IMR-90 (cell line): ENCODE results near the gene TMEM219. TPM values are rescaled to one million over a fixed set of nuclear protein-coding genes. Genes with fewer than 3 reads are reported as not detected.

Source experiments
- ATAC-seq: fragments of 200-7000 bp; cut with Tn5 transposase; 2 replicates; pipeline ENCODE4 v1.9.1; 2020; ENCODE audit warnings: low read depth, mild to moderate bottlenecking, moderate library complexity
- BruUV-seq: library from RNA; stranded (reverse); fragments of 400-500 nt; replicated peaks from 2 replicates; lab custom pipeline; 2021; lab: Mats Ljungman, UMichigan
- CTCF ChIA-PET: fragments of 300-600 bp; formaldehyde crosslinking; extraction: SDS; loops from one replicate; lab custom pipeline; 2021; ENCODE audit warnings: antibody characterized with exemption; lab: Yijun Ruan, JAX
- POLR2A ChIA-PET: fragments of 300-600 bp; sonication (Branson Sonifier 250); formaldehyde crosslinking; loops from one replicate; lab custom pipeline; 2022; ENCODE audit warnings: antibody characterized with exemption; ENCODE audit not compliant: unreplicated experiment; lab: Charles Lee
- DNase-seq: peaks from one replicate; pipeline ENCODE4 v3.0.0; 2013
- H2AFZ ChIP-seq: replicated peaks from 2 replicates; pipeline ENCODE3; 2013; ENCODE audit warnings: low read length, mild to moderate bottlenecking; ENCODE audit not compliant: poor library complexity
- H2AK5ac ChIP-seq: 2 replicates; pipeline ENCODE4 v1.6.1; 2013; ENCODE audit warnings: low read depth, low read length, inconsistent platforms
- H2AK9ac ChIP-seq: replicated peaks from 2 replicates; pipeline ENCODE3; 2013; ENCODE audit warnings: mild to moderate bottlenecking, low read depth, low read length, moderate library complexity; ENCODE audit not compliant: poor library complexity
- H2BK120ac ChIP-seq: 2 replicates; pipeline ENCODE4 v1.6.1; 2013; ENCODE audit warnings: low read depth, low read length, inconsistent platforms
- H2BK15ac ChIP-seq: 3 replicates; pipeline ENCODE4 v1.6.1; 2013; ENCODE audit warnings: low read depth, low read length, inconsistent platforms
- H2BK20ac ChIP-seq: 2 replicates; pipeline ENCODE4 v1.6.1; 2013; ENCODE audit warnings: low read depth, mild to moderate bottlenecking, inconsistent platforms, low read length, moderate library complexity
- H2BK5ac ChIP-seq: 2 replicates; pipeline ENCODE4 v1.6.1; 2013; ENCODE audit warnings: mild to moderate bottlenecking, low read depth, low read length, inconsistent platforms; ENCODE audit not compliant: poor library complexity, severe bottlenecking
- H3K14ac ChIP-seq: replicated peaks from 2 replicates; pipeline ENCODE4 v1.6.1; 2013; ENCODE audit warnings: low read depth, low read length, inconsistent platforms
- H3K18ac ChIP-seq: 2 replicates; pipeline ENCODE4 v1.6.1; 2013; ENCODE audit warnings: low read depth, low read length, control low read depth
- H3K23ac ChIP-seq: 2 replicates; pipeline ENCODE4 v1.6.1; 2013; ENCODE audit warnings: low read depth, low read length, inconsistent platforms
- H3K27ac ChIP-seq: 2 replicates; pipeline ENCODE4 v1.5.1; 2013; ENCODE audit warnings: mild to moderate bottlenecking, control low read depth, low read length; ENCODE audit not compliant: insufficient read depth
- H3K27me3 ChIP-seq: 2 replicates; pipeline ENCODE4 v1.6.1; 2013; ENCODE audit warnings: low read length; ENCODE audit not compliant: control insufficient read depth, insufficient read depth
- H3K36me3 ChIP-seq: 2 replicates; pipeline ENCODE4 v1.6.1; 2013; ENCODE audit warnings: low read length, mixed read lengths; ENCODE audit not compliant: control insufficient read depth, insufficient read depth
- H3K4ac ChIP-seq: 2 replicates; pipeline ENCODE4 v1.6.1; 2013; ENCODE audit warnings: low read depth, low read length, inconsistent platforms
- H3K4me1 ChIP-seq: 2 replicates; pipeline ENCODE4 v1.6.1; 2013; ENCODE audit warnings: low read length, mixed read lengths; ENCODE audit not compliant: control insufficient read depth, insufficient read depth
- H3K4me2 ChIP-seq: 2 replicates; pipeline ENCODE4 v1.6.1; 2013; ENCODE audit warnings: low read depth, mild to moderate bottlenecking, control low read depth, low read length, moderate library complexity
- H3K4me3 ChIP-seq: 2 replicates; pipeline ENCODE4 v1.5.1; 2013; ENCODE audit warnings: low read depth, mild to moderate bottlenecking, control low read depth, low read length, moderate library complexity; ENCODE audit not compliant: insufficient read depth
- H3K56ac ChIP-seq: 2 replicates; pipeline ENCODE4 v1.6.1; 2013; ENCODE audit warnings: low read length, inconsistent platforms; ENCODE audit not compliant: insufficient read depth; ENCODE audit errors: extremely low read depth
- H3K79me1 ChIP-seq, 2 experiments: 2 replicates each; pipeline ENCODE4 v1.6.1; 2013; ENCODE audit warnings: low read length in 2 of 2, inconsistent platforms in 1 of 2, low read depth in 1 of 2
- H3K9ac ChIP-seq: 2 replicates; pipeline ENCODE4 v1.6.1; 2013; ENCODE audit warnings: low read depth, low read length, control low read depth
- H3K9me1 ChIP-seq: 2 replicates; pipeline ENCODE4 v1.6.1; 2013; ENCODE audit warnings: low read length, inconsistent platforms; ENCODE audit not compliant: insufficient read depth
- H3K9me3 ChIP-seq: 2 replicates; pipeline ENCODE4 v1.6.1; 2013; ENCODE audit warnings: low read length; ENCODE audit not compliant: control insufficient read depth, insufficient read depth
- H4K20me1 ChIP-seq: 2 replicates; pipeline ENCODE4 v1.6.1; 2013; ENCODE audit warnings: low read length, inconsistent platforms; ENCODE audit not compliant: insufficient read depth
- H4K5ac ChIP-seq: 2 replicates; pipeline ENCODE4 v1.6.1; 2013; ENCODE audit warnings: mild to moderate bottlenecking, low read depth, low read length, control low read depth
- H4K8ac ChIP-seq, 2 experiments: 2 replicates each; pipeline ENCODE4 v1.6.1; 2013; ENCODE audit warnings: low read depth in 2 of 2, low read length in 2 of 2, control low read depth in 1 of 2, inconsistent platforms in 1 of 2
- H4K91ac ChIP-seq: 2 replicates; pipeline ENCODE4 v1.6.1; 2013; ENCODE audit warnings: low read depth, low read length, inconsistent platforms; ENCODE audit not compliant: insufficient read depth
- BHLHE40 ChIP-seq: fragments of 150-350 bp; IDR thresholded peaks from 2 replicates; pipeline ENCODE4 v1.6.1; 2016; ENCODE audit warnings: mild to moderate bottlenecking, low read depth, low read length
- CEBPB ChIP-seq: IDR thresholded peaks from 2 replicates; pipeline ENCODE4 v1.6.1; 2012; ENCODE audit warnings: low read depth, low read length, improper control_type of control experiment
- CHD1 ChIP-seq: IDR thresholded peaks from 2 replicates; pipeline ENCODE4 v1.6.1; 2012; ENCODE audit warnings: low read depth, low read length, improper control_type of control experiment
- FOS ChIP-seq: fragments of 150-350 bp; IDR thresholded peaks from 2 replicates; pipeline ENCODE4 v1.6.1; 2016; ENCODE audit warnings: low read depth, low read length
- MAFK ChIP-seq: IDR thresholded peaks from 2 replicates; pipeline ENCODE4 v1.6.1; 2012; ENCODE audit warnings: low read depth, low read length, improper control_type of control experiment
- MAZ ChIP-seq: IDR thresholded peaks from 2 replicates; pipeline ENCODE4 v1.6.1; 2012; ENCODE audit warnings: low read depth, mild to moderate bottlenecking, low read length, improper control_type of control experiment, moderate library complexity, borderline replicate concordance
- MXI1 ChIP-seq: IDR thresholded peaks from 2 replicates; pipeline ENCODE4 v1.6.1; 2012; ENCODE audit warnings: low read depth, mild to moderate bottlenecking, low read length, moderate library complexity, borderline replicate concordance
- NFE2L2 ChIP-seq: fragments of 150-350 bp; IDR thresholded peaks from 2 replicates; pipeline ENCODE4 v1.6.1; 2016; ENCODE audit warnings: low read depth, mild to moderate bottlenecking, low read length
- RAD21 ChIP-seq: IDR thresholded peaks from 2 replicates; pipeline ENCODE4 v1.6.1; 2012; ENCODE audit warnings: low read length, improper control_type of control experiment
- RCOR1 ChIP-seq: IDR thresholded peaks from 2 replicates; pipeline ENCODE4 v1.6.1; 2012; ENCODE audit warnings: mild to moderate bottlenecking, low read length, improper control_type of control experiment; ENCODE audit not compliant: insufficient replicate concordance
- RFX5 ChIP-seq: IDR thresholded peaks from 2 replicates; pipeline ENCODE4 v1.8.0; 2012; ENCODE audit warnings: low read depth, mild to moderate bottlenecking, low read length, moderate library complexity
- SMC3 ChIP-seq: fragments of 150-350 bp; IDR thresholded peaks from 2 replicates; pipeline ENCODE4 v1.6.1; 2016; ENCODE audit warnings: low read depth, mild to moderate bottlenecking, antibody characterized with exemption, low read length, moderate library complexity
- WGBS, 2 experiments: methylation state at CpG; one replicate each; pipeline versions ENCODE4 v1.1.5 to v1.1.7; 2013; ENCODE audit warnings: missing lambda C conversion rate in 2 of 2; ENCODE audit not compliant: insufficient read length in 1 of 2; ENCODE audit errors: extremely low coverage in 2 of 2; 5-methylcytosine and 5-hydroxymethylcytosine counted together
- dilution Hi-C: fragments of 300-500 bp; cut with HindIII; formaldehyde crosslinking; loops from one replicate; pipeline ENCODE4 v1.14.3; 2018; ENCODE audit warnings: low sequenced_read_pairs; ENCODE audit not compliant: unreplicated experiment
- in situ Hi-C: fragments of 300-500 bp; cut with MboI; formaldehyde crosslinking; loops from 3 replicates; pipeline ENCODE4 v1.14.3; 2019; ENCODE audit warnings: low sequenced_read_pairs, inconsistent platforms, mixed read lengths
- intact Hi-C: fragments of 100-400 bp; cut with micrococcal nuclease; formaldehyde crosslinking; loops from 2 replicates; pipeline ENCODE4 v1.10.0; 2022
- polyA plus RNA-seq, 3 experiments: library from polyadenylated mRNA; depleted of rRNA; stranded (reverse); fragments of >200 nt; gene quantifications; 2 replicates each; pipeline ENCODE4 v1.2.3, GENCODE V29; 2012; ENCODE audit warnings: low replicate concordance in 1 of 3
- total RNA-seq: library from RNA; depleted of rRNA; stranded (reverse); fragments of >200 nt; gene quantifications from 2 replicates; pipeline ENCODE4 v1.2.3, GENCODE V29; 2012
- TF ChIP-seq, protein P1 (sequence below): conservative IDR thresholded peaks from 2 replicates; pipeline ENCODE4 v1.5.1; 2012; ENCODE audit warnings: mild to moderate bottlenecking, low read depth, low read length, improper control_type of control experiment
- TF ChIP-seq, protein P2 (sequence below): fragments of 150-350 bp; IDR thresholded peaks from 2 replicates; pipeline ENCODE4 v1.6.1; 2017; ENCODE audit warnings: mild to moderate bottlenecking, antibody characterized with exemption, low read length, low read depth
- TF ChIP-seq, protein P3 (sequence below): fragments of 150-350 bp; IDR thresholded peaks from 2 replicates; pipeline ENCODE4 v1.6.1; 2016; ENCODE audit warnings: low read depth, mild to moderate bottlenecking, low read length, moderate library complexity, borderline replicate concordance

TMEM219 gene
- total and polyA plus RNA-seq, 2 of the 4 experiments (the other 2 are of a cell fraction) = 47.0 to 95.3 TPM

DNA sequence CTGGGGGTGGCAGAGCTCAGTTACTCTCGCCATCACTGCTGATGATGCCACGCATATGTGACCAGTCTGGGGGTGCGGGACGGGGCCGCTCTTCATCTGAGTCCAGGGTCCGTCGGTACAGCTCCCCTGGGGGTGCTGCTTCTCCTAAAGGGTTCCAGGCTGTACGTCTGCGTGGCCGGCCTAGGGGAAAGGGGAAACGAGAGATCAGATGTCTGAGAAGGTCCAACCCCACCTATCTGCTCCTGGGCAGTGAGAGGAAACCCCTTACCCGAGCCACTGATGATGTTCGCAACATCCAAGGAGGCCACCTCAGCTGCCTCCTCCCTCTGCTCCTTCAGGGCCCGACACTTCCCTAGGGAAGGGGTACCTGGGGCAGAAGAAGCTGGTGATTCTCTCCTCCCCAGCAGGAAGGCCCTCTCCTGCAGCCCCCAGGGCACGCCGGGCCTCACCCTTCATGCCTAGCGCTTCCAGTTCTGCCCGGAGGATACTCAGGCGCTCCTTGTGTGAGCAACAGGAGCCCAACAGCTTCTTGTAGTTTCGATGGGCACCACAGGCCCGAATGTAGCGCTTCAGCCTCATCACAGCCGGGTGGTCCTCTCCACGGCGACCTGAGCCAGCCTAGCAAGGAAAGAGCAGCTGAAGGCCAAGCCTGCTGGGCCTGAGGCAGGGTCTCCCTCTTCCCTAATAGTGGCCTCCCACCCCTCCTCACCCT is 31.5 kb downstream of the TMEM219 start:
- Histone ChIP-seq H3K79me1 (peaks cover 11 to 40% of the 10 kb centered on the region in 2 experiments; a peak in 3 of 4 replicates), H2AK9ac (peak overlapping the region; percentile 35), H3K27ac (no peak overlapping the region), H4K8ac (no peak overlapping the region), H2BK15ac (no peak overlapping the region), H3K9ac (no peak overlapping the region), H3K9me1 (peaks cover 5% of the 10 kb centered on the region; the same call in 1 of the 2 replicates), H3K56ac (no peak overlapping the region), H2AK5ac (no peak overlapping the region), H3K4me1 (peaks cover 8% of the 10 kb centered on the region), H3K4ac (no peak overlapping the region), H3K4me3 (no peak overlapping the region), H2BK5ac (no peak overlapping the region), H3K27me3 (no peaks in the 10 kb centered on the region), H2AFZ (no peak overlapping the region), H4K91ac (no peak overlapping the region), H3K36me3 (peaks cover 31% of the 10 kb centered on the region), H4K20me1 (no peaks in the 10 kb centered on the region), H4K5ac (no peak overlapping the region), H3K4me2 (no peak overlapping the region), H3K9me3 (no peaks in the 10 kb centered on the region), H3K23ac (no peak overlapping the region), H2BK20ac (no peak overlapping the region), H2BK120ac (no peak overlapping the region), H3K14ac (no peak overlapping the region), H3K18ac (no peak overlapping the region)
- ChIA-PET POLR2A (no interaction called here), CTCF (interaction anchor here (0.6 kb wide), 2 partner anchors 20 to 126 kb away, joined by 3 to 7 read pairs; no protein-coding TSS in a partner anchor)
- DNase-seq (no peak), ATAC-seq (no peak)
- BruUV-seq = no TSS peak
- intact Hi-C loops = no loop called here
- in situ Hi-C loops = no loop called here
- WGBS, 2 experiments = 95% methylated on average over 12 of the region's 25 CpGs; no CpG with 5 or more reads in 1 of the 2 experiments
- dilution Hi-C loops = no loop called here
- TF ChIP-seq, protein P1, sequence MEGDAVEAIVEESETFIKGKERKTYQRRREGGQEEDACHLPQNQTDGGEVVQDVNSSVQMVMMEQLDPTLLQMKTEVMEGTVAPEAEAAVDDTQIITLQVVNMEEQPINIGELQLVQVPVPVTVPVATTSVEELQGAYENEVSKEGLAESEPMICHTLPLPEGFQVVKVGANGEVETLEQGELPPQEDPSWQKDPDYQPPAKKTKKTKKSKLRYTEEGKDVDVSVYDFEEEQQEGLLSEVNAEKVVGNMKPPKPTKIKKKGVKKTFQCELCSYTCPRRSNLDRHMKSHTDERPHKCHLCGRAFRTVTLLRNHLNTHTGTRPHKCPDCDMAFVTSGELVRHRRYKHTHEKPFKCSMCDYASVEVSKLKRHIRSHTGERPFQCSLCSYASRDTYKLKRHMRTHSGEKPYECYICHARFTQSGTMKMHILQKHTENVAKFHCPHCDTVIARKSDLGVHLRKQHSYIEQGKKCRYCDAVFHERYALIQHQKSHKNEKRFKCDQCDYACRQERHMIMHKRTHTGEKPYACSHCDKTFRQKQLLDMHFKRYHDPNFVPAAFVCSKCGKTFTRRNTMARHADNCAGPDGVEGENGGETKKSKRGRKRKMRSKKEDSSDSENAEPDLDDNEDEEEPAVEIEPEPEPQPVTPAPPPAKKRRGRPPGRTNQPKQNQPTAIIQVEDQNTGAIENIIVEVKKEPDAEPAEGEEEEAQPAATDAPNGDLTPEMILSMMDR = no peak
- TF ChIP-seq MAZ = no peak
- no peak for TF ChIP-seq RFX5
- no peak for TF ChIP-seq CEBPB
- TF ChIP-seq RAD21 = no peak
- no peak for TF ChIP-seq BHLHE40
- no peak for TF ChIP-seq SMC3
- no peak for TF ChIP-seq NFE2L2
- TF ChIP-seq MAFK = no peak
- TF ChIP-seq, protein P2, sequence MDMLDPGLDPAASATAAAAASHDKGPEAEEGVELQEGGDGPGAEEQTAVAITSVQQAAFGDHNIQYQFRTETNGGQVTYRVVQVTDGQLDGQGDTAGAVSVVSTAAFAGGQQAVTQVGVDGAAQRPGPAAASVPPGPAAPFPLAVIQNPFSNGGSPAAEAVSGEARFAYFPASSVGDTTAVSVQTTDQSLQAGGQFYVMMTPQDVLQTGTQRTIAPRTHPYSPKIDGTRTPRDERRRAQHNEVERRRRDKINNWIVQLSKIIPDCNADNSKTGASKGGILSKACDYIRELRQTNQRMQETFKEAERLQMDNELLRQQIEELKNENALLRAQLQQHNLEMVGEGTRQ = no peak
- TF ChIP-seq FOS = no peak
- TF ChIP-seq RCOR1 = no peak
- TF ChIP-seq MXI1 = no peak
- TF ChIP-seq, protein P3, sequence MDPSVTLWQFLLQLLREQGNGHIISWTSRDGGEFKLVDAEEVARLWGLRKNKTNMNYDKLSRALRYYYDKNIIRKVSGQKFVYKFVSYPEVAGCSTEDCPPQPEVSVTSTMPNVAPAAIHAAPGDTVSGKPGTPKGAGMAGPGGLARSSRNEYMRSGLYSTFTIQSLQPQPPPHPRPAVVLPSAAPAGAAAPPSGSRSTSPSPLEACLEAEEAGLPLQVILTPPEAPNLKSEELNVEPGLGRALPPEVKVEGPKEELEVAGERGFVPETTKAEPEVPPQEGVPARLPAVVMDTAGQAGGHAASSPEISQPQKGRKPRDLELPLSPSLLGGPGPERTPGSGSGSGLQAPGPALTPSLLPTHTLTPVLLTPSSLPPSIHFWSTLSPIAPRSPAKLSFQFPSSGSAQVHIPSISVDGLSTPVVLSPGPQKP = no peak
- no peak for TF ChIP-seq CHD1
